Measurements from ENCODE around the gene ZBTB7B.

ZBTB7B gene

DNA sequence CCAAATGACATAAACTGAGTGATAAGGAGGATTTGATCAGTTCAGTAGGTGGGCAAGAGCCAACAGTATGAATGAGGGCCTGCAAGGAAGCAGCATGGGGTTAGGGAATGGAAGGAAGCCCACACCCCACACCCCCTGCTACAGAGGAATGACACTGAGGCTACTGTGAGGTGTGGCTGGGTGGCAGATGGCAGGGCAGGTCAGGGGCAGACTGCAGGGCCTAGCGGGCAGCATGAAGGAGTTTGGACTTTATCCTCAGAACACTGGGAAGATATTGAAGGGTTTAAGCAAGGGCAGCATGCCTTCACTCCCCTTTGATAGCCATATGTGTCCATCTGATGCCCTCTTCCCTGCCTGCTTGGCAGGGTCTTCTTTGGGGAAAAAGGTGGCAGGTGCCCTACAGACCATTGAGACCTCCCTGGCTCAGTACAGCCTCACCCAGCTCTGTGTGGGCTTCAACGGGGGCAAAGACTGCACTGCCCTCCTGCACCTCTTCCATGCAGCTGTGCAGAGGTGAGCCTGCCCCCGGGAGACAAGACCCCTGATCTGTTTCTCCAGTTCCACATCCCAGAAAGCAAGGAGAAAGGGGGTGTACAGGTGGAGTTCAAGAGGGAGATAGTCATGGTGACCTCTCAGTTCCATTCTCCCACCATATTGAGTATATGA, 13.3 kb upstream of the ZBTB7B start:
- no peak for DNase-seq

DNA sequence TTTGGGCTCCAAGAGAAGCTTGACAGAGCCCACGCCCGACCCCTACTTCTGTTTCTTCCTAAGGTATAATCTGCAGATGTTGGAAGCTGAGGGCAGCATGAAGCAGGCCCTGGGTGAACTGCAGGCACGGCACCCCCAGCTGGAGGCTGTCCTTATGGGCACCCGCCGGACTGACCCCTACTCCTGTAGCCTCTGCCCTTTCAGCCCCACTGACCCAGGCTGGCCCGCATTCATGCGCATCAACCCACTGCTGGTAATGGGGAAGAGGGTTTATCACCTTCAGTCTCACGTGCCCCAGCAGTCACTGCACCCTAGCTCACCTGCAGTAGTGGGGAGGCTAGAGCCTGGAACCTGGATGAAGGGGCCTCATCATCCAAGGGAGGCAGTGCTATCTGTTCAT, 12.3 kb upstream of the ZBTB7B start:
- no peak for DNase-seq

DNA sequence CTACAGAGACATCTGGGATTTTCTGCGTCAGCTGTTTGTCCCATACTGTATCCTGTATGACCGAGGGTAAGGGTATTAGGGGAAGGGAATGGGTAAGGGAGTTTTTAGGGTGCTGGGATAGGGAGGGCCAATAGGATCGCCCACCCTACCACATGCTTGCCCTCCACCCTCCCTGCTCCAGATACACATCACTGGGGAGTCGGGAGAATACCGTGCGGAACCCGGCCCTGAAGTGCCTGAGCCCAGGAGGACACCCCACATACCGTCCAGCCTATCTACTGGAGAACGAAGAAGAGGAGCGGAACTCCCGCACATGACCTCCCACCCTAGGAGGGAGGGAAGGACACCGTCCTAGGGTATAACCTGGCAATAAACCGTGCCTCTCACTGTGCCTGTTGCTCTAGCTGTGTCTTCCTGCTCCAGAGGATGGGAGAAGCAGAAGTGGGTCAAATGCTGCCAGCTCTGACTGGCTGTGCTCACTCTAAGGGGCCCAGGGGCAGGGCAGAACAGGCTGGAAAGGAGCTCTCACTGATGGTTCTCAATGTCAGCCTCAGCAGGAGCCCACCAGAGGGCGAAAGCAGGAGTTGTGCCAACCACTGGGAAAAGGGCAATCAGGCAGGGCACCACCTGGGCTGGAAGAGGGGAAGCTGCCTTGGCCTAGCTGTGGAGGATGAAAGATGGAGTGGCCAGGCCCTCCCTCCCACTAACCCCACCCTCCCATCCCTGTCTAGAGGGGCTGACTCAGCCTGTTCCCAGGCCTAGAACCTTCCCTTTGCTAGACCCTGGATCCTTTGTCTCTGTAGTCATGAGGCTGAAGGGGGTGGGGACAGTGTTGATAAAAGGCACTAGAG, 9.7 kb upstream of the ZBTB7B start:
- DNase-seq, result peak; percentile 58

DNA sequence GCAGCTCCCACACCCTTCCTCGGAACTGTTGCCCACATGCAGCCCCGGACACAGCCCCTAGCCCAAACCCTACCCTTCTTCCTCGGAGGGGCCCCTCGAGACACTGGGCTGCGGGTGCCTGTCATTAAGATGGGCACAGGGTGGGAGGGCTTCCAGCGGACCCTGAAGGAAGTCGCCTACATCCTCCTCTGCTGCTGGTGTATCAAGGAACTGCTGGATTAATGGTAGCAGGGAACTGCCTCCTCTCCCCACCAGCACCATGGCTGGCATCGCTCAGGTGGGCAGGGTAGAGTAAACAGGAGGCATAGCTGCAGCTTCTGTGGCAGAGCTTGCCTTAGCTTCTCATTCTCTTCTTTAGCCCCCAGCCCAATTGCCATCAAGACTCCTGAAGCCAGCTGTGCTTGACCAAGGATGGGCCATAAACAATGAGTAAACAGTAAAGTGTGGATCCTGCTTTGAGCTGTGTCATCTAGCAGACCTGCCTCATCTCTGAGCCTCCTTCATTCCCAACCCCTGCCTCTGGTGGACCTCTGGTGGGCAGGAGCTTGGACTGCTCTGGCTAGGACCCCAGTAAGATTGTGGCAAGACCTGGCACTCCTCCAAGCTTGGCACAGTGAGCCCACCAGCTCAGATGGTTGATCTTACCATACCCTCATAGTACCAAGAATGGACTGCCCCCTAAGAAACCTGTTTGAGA, 8.9 kb upstream of the ZBTB7B start, which contains the start of gene LENEP:
Gene LENEP (plus strand): TSS at position 15 of the 697 bp plus-strand sequence. CDS start 22 bp downstream, at position 37.
- DNase-seq, result no peak

DNA sequence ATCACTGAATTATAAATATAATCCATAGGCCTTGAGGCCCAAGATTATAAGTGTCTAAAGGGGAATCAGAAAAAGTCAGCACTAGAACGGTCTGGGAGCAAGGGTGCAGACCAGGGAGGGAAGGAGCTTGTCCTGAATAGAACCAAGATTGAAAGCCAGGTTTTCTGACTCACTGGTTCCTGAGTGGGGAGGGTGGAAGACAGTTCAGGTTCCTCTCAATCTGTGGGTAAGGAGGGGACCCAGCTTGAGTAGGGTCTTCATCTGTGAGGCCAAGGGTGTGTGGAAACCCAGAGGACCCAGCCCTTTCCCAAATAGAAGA, 8.4 kb upstream of the ZBTB7B start:
- no peak for DNase-seq

DNA sequence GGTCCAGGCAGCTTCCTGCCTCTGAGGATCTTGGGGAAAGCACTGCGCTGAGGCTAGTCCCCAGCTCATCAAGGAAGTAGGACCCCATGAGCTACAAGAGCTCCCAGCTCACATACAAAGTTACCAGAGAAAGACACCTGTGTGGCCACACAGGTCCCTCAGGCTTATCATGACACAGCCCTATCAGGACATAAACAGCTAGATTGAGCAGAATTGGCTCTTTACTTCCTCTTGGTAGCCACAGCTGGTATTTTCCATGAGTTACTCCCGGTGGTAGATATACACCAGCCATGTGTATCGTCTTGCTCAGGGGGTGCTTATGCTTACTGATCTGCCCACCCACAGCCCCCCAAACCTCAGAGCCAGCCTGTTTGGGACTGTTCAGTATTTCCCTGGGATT, 8.0 kb upstream of the ZBTB7B start:
- DNase-seq, result no peak

DNA sequence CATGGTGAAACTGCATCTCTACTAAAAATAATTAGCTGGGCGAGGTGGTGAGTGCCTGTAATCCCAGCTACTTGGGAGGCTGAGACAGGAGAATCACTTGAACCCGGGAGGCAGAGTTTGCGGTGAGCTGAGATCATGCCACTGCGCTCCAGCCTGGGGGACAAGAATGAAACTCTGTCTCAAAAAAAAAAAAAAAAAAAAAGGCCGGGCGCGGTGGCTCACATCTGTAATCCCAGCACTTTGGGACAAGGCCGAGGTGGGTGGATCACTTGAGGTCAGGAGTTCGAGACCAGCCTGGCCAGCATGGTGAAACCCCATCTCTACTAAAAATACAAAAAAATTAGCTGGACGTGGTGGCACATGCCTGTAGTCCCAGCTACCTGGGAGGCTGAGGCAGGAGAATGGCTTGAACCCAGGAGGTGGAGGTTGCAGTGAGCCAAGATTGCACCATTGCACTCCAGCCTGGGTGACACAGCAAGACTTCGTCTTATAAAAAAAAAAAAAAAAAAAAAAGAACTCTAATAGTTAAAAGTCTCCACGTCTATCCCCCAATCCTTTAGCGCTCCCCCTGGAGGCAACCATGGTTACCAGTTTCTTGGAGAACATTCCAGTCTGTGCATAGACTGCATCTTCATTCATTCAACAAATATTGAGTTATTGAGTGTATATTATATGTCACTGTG, 7.2 kb upstream of the ZBTB7B start:
- peak; percentile 67 for DNase-seq

- DNase-seq, result no peak
Observed at GRCh38 chr1:154996966-154997701, 5.5 kb upstream of the ZBTB7B start.

GRCh38 chr1:154998201-154998780, 4.3 kb upstream of the ZBTB7B start:
- no peak for DNase-seq

- DNase-seq, result peak; percentile 90
Observed at GRCh38 chr1:154998818-154999570, 3.6 kb upstream of the ZBTB7B start.

DNA sequence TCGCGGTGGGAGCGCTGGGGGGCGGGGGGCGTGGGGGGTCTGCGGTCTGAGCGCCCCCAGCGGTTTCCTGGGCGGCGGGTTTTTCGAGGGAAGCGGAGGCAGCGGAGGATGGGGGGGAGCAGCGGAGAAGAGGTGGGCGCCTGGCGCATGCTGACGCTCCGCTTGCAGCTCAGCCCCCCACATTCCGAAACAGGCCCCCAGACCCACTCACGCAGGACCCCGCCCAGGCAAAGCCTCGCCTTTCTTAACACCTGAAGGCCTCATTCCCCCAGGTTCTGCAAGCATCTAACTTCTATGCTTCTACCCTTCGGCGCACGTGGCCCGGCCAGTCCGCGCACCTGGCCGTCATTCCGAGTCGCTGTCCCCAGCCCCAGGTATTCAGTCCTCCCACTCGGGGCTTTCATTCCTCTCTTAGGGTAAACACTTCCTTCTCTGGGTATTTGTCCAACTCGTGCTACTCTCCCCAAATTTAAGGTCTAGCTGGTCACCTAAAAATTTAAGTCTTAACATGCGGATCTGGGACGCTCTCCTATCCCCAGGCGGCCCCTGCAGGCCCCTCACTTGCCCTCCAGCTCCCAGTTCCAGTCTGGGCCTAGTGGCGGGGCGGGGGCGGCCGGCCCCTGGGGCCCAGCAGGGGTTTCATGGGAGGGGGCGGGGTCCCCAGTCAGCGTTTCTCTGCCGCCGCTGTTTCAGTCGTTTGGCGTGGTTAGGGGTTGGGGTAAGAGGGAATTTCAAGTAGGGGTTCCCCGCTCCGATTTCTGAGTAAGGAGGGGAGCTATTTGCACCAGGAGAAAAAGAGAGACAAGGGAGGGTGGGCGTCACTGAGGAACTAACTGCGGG, 2.8 kb upstream of the ZBTB7B start:
- DNase-seq, result peak; percentile 92

GRCh38 chr1:155000411-155000725, 2.2 kb upstream of the ZBTB7B start:
- no peak for DNase-seq

- peak; percentile 98 for DNase-seq
Observed at GRCh38 chr1:155000726-155001424, 1.7 kb upstream of the ZBTB7B start.

- DNase-seq, result no peak
Observed at GRCh38 chr1:155001425-155001674, 1.3 kb upstream of the ZBTB7B start.

DNA sequence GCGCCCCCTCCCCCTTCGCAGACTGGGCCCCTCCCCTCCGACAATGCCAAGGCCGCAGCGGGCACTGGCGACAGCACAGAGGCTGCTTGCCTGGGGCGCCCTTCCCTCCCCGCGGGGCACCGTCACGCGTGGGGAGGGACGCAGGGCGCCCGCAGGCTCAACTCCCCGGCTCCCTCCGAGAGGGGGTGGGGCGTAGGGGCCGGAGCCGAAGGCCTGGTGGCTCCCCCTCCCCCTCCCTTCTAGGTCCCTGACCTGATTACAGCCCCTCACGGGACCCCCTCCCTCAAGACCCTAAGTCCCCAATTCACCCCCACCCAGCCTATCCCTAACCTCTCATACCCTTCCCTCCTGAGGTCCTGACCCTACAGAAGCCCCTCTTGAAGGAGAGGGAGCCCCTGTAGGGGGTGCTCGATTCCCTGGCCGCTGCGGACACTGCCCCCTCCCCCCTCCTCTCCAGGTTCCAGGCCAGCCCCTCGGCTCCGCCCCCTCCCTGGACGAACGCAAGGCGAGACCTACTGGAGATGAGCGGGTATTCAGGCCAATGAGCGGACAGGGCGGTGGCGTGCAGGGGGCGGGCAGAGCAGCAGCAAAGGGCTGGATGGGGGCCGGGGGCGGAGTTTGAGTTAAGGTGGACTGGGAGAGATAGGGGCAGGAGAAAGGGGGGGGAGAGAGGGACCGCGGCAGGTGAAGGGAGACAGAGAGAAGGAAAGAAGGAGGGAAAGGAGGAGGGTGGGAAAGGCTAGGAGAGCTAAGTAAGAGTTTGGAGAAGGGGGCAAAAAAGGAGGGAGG, 733 bp upstream of the ZBTB7B start:
- peak; percentile 100 for DNase-seq

GRCh38 chr1:155003227-155003765, 694 bp downstream of the ZBTB7B start:
- DNase-seq, result peak; percentile 46

- peak; percentile 56 for DNase-seq
Observed at GRCh38 chr1:155003766-155004351, 1.3 kb downstream of the ZBTB7B start.

DNA sequence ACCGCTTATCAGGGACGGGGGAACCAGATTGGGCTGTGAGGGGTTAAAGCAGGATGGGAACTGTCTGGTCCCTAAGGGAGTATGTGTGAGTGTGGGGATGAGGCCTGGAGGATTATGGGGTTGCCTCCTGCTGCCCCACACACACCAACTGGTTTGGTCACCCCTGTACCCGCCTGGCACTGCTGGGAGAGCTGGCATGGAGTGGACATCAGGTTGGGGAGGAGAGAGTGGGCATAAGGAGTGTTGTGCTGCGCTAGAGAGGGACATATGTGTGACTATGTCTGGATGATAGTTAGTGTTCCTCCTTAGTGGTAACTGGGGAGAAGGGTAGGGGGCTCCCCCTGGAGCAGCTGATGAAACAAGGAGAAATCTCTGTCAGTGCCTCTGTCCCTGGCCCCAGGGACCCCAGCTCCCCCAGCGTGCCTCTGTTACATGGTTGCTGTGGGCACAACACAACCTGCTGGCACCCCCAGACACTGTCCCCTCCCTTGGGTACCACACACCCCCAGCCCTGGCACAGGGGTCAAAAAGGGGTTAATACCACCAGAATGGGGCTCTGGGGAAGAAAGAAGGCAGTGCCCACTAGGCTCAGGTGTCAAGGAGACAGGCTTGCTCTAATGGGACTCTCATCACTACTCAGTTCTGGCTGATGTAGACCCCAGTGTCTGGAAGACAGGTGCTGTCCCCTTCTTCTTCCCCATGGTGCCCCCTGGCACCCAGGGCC, 1.9 kb downstream of the ZBTB7B start:
- DNase-seq, result no peak
